PC-9 (cell line): ENCODE results near the gene DAAM2. TPM values are rescaled to one million over a fixed set of nuclear protein-coding genes. Genes with fewer than 3 reads are reported as not detected.

Experiments
- BruUV-seq: library from RNA; stranded (reverse); fragments of 400-500 nt; replicated peaks from 2 replicates; lab custom pipeline; 2021; lab: Mats Ljungman, UMichigan
- CTCF ChIA-PET: fragments of 300-600 bp; sonication (Branson Sonifier 250); formaldehyde crosslinking; loops from one replicate; lab custom pipeline; 2022; ENCODE audit warnings: antibody characterized with exemption; lab: Charles Lee
- POLR2A ChIA-PET: fragments of 300-600 bp; sonication (Branson Sonifier 250); formaldehyde crosslinking; loops from one replicate; lab custom pipeline; 2022; ENCODE audit warnings: antibody characterized with exemption; ENCODE audit not compliant: unreplicated experiment; lab: Charles Lee
- DNase-seq, 2 experiments: peaks; one replicate each; pipeline versions ENCODE4 v3.0.0 to v3.0.0-alpha.2; 2015 to 2022; ENCODE audit warnings: mixed read lengths in 1 of 2
- H2AFZ ChIP-seq: fragments of 200-600 bp; sonication (generic); 2 replicates; pipeline ENCODE4 v1.8.1; 2017; ENCODE audit warnings: antibody characterized with exemption
- H3F3A ChIP-seq: fragments of 200-600 bp; sonication (generic); 2 replicates; pipeline ENCODE4 v1.8.1; 2017; ENCODE audit warnings: antibody characterized with exemption, mild to moderate bottlenecking, low read depth; ENCODE audit not compliant: insufficient read depth
- H3K27ac ChIP-seq: fragments of 200-600 bp; sonication (generic); 2 replicates; pipeline ENCODE4 v1.6.1; 2016; ENCODE audit warnings: mixed run types
- H3K27me3 ChIP-seq: fragments of 200-600 bp; sonication (generic); 2 replicates; pipeline ENCODE4 v1.6.1; 2016; ENCODE audit warnings: low read depth, mixed run types; ENCODE audit not compliant: insufficient read depth
- H3K36me3 ChIP-seq: fragments of 200-600 bp; sonication (generic); 2 replicates; pipeline ENCODE4 v1.6.1; 2016; ENCODE audit warnings: low read depth, mixed run types
- H3K4me1 ChIP-seq: fragments of 200-600 bp; sonication (generic); replicated peaks from 2 replicates; pipeline ENCODE4 v1.6.1; 2016; ENCODE audit warnings: mixed run types; ENCODE audit not compliant: insufficient read depth
- H3K4me2 ChIP-seq: fragments of 200-600 bp; sonication (generic); 2 replicates; pipeline ENCODE4 v1.6.1; 2017; ENCODE audit warnings: mixed run types
- H3K4me3 ChIP-seq: fragments of 200-600 bp; sonication (generic); 2 replicates; pipeline ENCODE4 v1.6.1; 2016; ENCODE audit warnings: mixed run types
- H3K79me2 ChIP-seq: fragments of 200-600 bp; sonication (generic); 2 replicates; pipeline ENCODE4 v1.6.1; 2017; ENCODE audit warnings: low read depth, mixed run types
- H3K9me2 ChIP-seq: fragments of 200-600 bp; sonication (generic); 2 replicates; pipeline ENCODE4 v1.8.1; 2017; ENCODE audit warnings: mild to moderate bottlenecking; ENCODE audit not compliant: insufficient read depth
- H3K9me3 ChIP-seq: fragments of 200-600 bp; sonication (generic); 2 replicates; pipeline ENCODE4 v1.8.1; 2016; ENCODE audit warnings: low read depth; ENCODE audit not compliant: insufficient read depth
- H4K20me1 ChIP-seq: fragments of 200-600 bp; sonication (generic); 2 replicates; pipeline ENCODE4 v1.8.1; 2017; ENCODE audit not compliant: insufficient read depth
- EZH2 ChIP-seq: fragments of 200-600 bp; sonication (generic); IDR thresholded peaks from 2 replicates; pipeline ENCODE4 v1.8.0; 2017; ENCODE audit warnings: antibody characterized with exemption, low read depth
- intact Hi-C: fragments of 100-400 bp; cut with micrococcal nuclease; formaldehyde crosslinking; loops from one replicate; pipeline ENCODE4 v1.10.0; 2022; ENCODE audit not compliant: unreplicated experiment
- total RNA-seq: library from RNA; stranded (reverse); gene quantifications from 2 replicates; pipeline ENCODE4 v1.2.3, GENCODE V29; 2021
- TF ChIP-seq, protein P1 (sequence below): fragments of 200-600 bp; sonication (generic); conservative IDR thresholded peaks from 2 replicates; pipeline ENCODE4 v1.6.1; 2017; ENCODE audit warnings: mixed run types, antibody characterized with exemption, mild to moderate bottlenecking, moderate library complexity

The DAAM2 gene
- total RNA-seq, 1 experiment from 2014 or later, result not detected

GRCh38 chr6:39903656-39904055 lies 111.5 kb downstream of the DAAM2 start:
- H3F3A ChIP-seq, result no peaks in the 10 kb centered on the region
- no peak overlapping the region for H3K4me2 ChIP-seq
- ChIA-PET CTCF (no interaction called here), POLR2A (no interaction called here)
- intact Hi-C loops, result no loop called here
- no peaks in the 10 kb centered on the region for H3K36me3 ChIP-seq
- BruUV-seq, result no TSS peak
- H3K27me3 ChIP-seq, result peaks cover 83% of the 10 kb centered on the region
- no peaks in the 10 kb centered on the region for H4K20me1 ChIP-seq
- DNase-seq, result no peak
- no peaks in the 10 kb centered on the region for H3K9me2 ChIP-seq
- TF ChIP-seq, protein P1, sequence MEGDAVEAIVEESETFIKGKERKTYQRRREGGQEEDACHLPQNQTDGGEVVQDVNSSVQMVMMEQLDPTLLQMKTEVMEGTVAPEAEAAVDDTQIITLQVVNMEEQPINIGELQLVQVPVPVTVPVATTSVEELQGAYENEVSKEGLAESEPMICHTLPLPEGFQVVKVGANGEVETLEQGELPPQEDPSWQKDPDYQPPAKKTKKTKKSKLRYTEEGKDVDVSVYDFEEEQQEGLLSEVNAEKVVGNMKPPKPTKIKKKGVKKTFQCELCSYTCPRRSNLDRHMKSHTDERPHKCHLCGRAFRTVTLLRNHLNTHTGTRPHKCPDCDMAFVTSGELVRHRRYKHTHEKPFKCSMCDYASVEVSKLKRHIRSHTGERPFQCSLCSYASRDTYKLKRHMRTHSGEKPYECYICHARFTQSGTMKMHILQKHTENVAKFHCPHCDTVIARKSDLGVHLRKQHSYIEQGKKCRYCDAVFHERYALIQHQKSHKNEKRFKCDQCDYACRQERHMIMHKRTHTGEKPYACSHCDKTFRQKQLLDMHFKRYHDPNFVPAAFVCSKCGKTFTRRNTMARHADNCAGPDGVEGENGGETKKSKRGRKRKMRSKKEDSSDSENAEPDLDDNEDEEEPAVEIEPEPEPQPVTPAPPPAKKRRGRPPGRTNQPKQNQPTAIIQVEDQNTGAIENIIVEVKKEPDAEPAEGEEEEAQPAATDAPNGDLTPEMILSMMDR, result no peak
- no peak for TF ChIP-seq EZH2
- H3K4me3 ChIP-seq, result no peak overlapping the region
- no peaks in the 10 kb centered on the region for H3K9me3 ChIP-seq
- no peaks in the 10 kb centered on the region for H3K4me1 ChIP-seq
- no peak overlapping the region for H2AFZ ChIP-seq
- H3K79me2 ChIP-seq, result no peaks in the 10 kb centered on the region
- no peak overlapping the region for H3K27ac ChIP-seq

GRCh38 chr6:39904946-39905639 lies 112.9 kb downstream of the DAAM2 start:
- no peaks in the 10 kb centered on the region for H4K20me1 ChIP-seq
- H3K9me3 ChIP-seq, result no peaks in the 10 kb centered on the region
- TF ChIP-seq EZH2, result no peak
- TF ChIP-seq, protein P1, result no peak
- intact Hi-C loops, result no loop called here
- ChIA-PET CTCF (no interaction called here), POLR2A (no interaction called here)
- no peaks in the 10 kb centered on the region for H3K36me3 ChIP-seq
- H3K4me2 ChIP-seq, result no peak overlapping the region
- no peaks in the 10 kb centered on the region for H3K79me2 ChIP-seq
- peaks cover 70% of the 10 kb centered on the region for H3K27me3 ChIP-seq
- BruUV-seq, result no TSS peak
- no peaks in the 10 kb centered on the region for H3F3A ChIP-seq
- no peak overlapping the region for H2AFZ ChIP-seq
- H3K4me3 ChIP-seq, result no peak overlapping the region
- no peaks in the 10 kb centered on the region for H3K4me1 ChIP-seq
- H3K9me2 ChIP-seq, result no peaks in the 10 kb centered on the region
- DNase-seq, result no peak
- no peak overlapping the region for H3K27ac ChIP-seq

DNA sequence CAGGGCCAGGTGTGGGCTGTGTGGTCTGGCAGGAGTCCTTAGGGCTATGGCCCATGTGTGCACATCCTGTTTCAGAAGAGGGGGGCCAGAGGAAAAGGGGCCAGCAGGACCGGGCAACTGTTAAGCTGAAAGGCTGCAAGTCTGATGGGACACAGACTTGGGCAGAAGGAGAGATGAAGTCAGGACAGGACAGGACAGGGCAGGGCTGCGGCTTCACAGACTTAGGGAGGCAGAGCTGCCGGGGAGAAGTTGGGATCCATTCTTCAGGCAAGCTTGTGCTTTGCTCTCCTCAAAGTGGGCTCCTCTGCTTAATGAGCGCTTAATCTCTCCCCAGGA lies 113.4 kb downstream of the DAAM2 start:
- H3K36me3 ChIP-seq, result no peaks in the 10 kb centered on the region
- H3K4me3 ChIP-seq, result no peak overlapping the region
- H3K4me1 ChIP-seq, result no peaks in the 10 kb centered on the region
- no peaks in the 10 kb centered on the region for H3K9me3 ChIP-seq
- no peaks in the 10 kb centered on the region for H3F3A ChIP-seq
- CTCF ChIA-PET, result no interaction called here
- TF ChIP-seq, protein P1, result no peak
- TF ChIP-seq EZH2, result no peak
- H3K79me2 ChIP-seq, result no peaks in the 10 kb centered on the region
- H3K27me3 ChIP-seq, result peaks cover 65% of the 10 kb centered on the region
- H3K27ac ChIP-seq, result no peak overlapping the region
- H3K4me2 ChIP-seq, result no peak overlapping the region
- intact Hi-C loops, result no loop called here
- POLR2A ChIA-PET, result no interaction called here
- H3K9me2 ChIP-seq, result no peaks in the 10 kb centered on the region
- no peak overlapping the region for H2AFZ ChIP-seq
- DNase-seq, result no peak
- BruUV-seq, result no TSS peak
- no peaks in the 10 kb centered on the region for H4K20me1 ChIP-seq
